Endothelial cell of coronary artery (primary cell): ENCODE results near the gene TGFBR2. TPM values are rescaled to one million over a fixed set of nuclear protein-coding genes. Genes with fewer than 3 reads are reported as not detected.

ENCODE experiments used
- total RNA-seq: library from RNA; depleted of rRNA; stranded (reverse); fragments of >200 nt; gene quantifications from 2 replicates; pipeline ENCODE4 v1.2.3, GENCODE V29; 2014

Gene TGFBR2
- 247 and 297 TPM in 2 replicates for total RNA-seq

GRCh38 chr3:30606301-30607031 is at the start of gene TGFBR2:
Gene TGFBR2, plus strand, starts transcription at chr3:30606601. Its CDS starts 283 bp downstream, at chr3:30606884.

